ENCODE results near the gene IL11RA.

GRCh38 chr9:34689512-34689911, 37.5 kb downstream of the IL11RA start:
- TF ChIP-seq CTCF (IDR thresholded peaks at IDR 0.05; ENCODE audit: low read depth, low read length, poor library complexity, severe bottlenecking) (no peak), EZH2phosphoT487 (IDR thresholded peaks at IDR 0.05; ENCODE audit: borderline replicate concordance, low read length) (no peak)

Measured in DOHH2 (cell line).